HepG2 (cell line): ENCODE data around the gene RRAD. TPM values are rescaled to one million over a fixed set of nuclear protein-coding genes. Genes with fewer than 3 reads are reported as not detected.

Experiments
- ATAC-seq: fragments of 200-7000 bp; cut with Tn5 transposase; 3 replicates; pipeline ENCODE4 v1.9.1; 2020; ENCODE audit warnings: mild to moderate bottlenecking, moderate library complexity
- BruUV-seq: library from RNA; stranded (reverse); fragments of 400-500 nt; replicated peaks from 2 replicates; lab custom pipeline; 2021; lab: Mats Ljungman, UMichigan
- CTCF ChIA-PET: fragments of 300-600 bp; formaldehyde crosslinking; extraction: SDS; loops from one replicate; lab custom pipeline; 2021; ENCODE audit warnings: low total read pairs, inconsistent platforms, low intra/inter-chr PET ratio; lab: Yijun Ruan, JAX
- POLR2A ChIA-PET: fragments of 350-600 bp; sonication (Branson Sonifier 250); formaldehyde crosslinking; loops from one replicate; lab custom pipeline; 2020; ENCODE audit warnings: antibody characterized with exemption, inconsistent platforms; lab: Yijun Ruan, JAX
- DNase-seq: peaks from one replicate; pipeline ENCODE4 v3.0.0-alpha.2; 2015; ENCODE audit warnings: low spot score
- FAIRE-seq: peaks from 3 replicates; lab custom pipeline; 2011; peaks lifted over from hg19 to GRCh38; lab: Jason Lieb, UNC
- H2AFZ ChIP-seq: one replicate; pipeline ENCODE4 v1.6.1; 2011; ENCODE audit warnings: low read length, inconsistent platforms
- H3K27ac ChIP-seq: fragments of 300-600 bp; 3 replicates; pipeline ENCODE4 v1.8.0; 2011; ENCODE audit warnings: mixed run types, mild to moderate bottlenecking, mixed read lengths, low read length, inconsistent platforms; ENCODE audit not compliant: insufficient read depth; ENCODE audit errors: extremely low read length
- H3K27me3 ChIP-seq, 2 experiments: fragments of 200-600 bp in 1 of 2; 2 replicates in 1 of 2; 3 replicates in 1 of 2; pipeline versions ENCODE4 v1.6.0 to v1.8.0; 2011; ENCODE audit warnings: low read length in 2 of 2, mild to moderate bottlenecking in 2 of 2, moderate library complexity in 2 of 2, inconsistent platforms in 1 of 2; ENCODE audit not compliant: insufficient read depth in 2 of 2, control insufficient read depth in 1 of 2
- H3K36me3 ChIP-seq, 2 experiments: fragments of 200-600 bp in 1 of 2; replicated peaks in 1 of 2; 2 replicates in 1 of 2; 3 replicates in 1 of 2; pipeline versions ENCODE4 v1.5.1 to v1.8.0; 2011; ENCODE audit warnings: low read length in 2 of 2, inconsistent platforms in 1 of 2; ENCODE audit not compliant: insufficient read depth in 2 of 2, control insufficient read depth in 1 of 2
- H3K4me1 ChIP-seq: 2 replicates; pipeline ENCODE4 v1.5.1; 2012; ENCODE audit warnings: low read length, inconsistent platforms; ENCODE audit not compliant: insufficient read depth
- H3K4me2 ChIP-seq: 2 replicates; pipeline ENCODE4 v1.6.0; 2011; ENCODE audit warnings: low read depth, low read length, inconsistent platforms
- H3K4me3 ChIP-seq, 3 experiments: fragments of 200-600 bp in 1 of 3; sonication (generic), shearing (Covaris generic) in 1 of 3; replicated peaks in 1 of 3; 2 replicates each; pipeline ENCODE4 v1.5.1; 2011 to 2016; ENCODE audit warnings: low read length in 3 of 3, inconsistent platforms in 2 of 3, low read depth in 2 of 3, mild to moderate bottlenecking in 2 of 3, control low read depth in 1 of 3, mixed read lengths in 1 of 3; ENCODE audit not compliant: insufficient read depth in 1 of 3
- H3K79me2 ChIP-seq: one replicate; pipeline ENCODE4 v1.6.1; 2011; ENCODE audit warnings: low read length, inconsistent platforms; ENCODE audit not compliant: insufficient read depth
- H3K9ac ChIP-seq: 2 replicates; pipeline ENCODE4 v1.6.0; 2011; ENCODE audit warnings: mild to moderate bottlenecking, low read depth, low read length, inconsistent platforms; ENCODE audit not compliant: insufficient read depth
- H3K9me3 ChIP-seq: 2 replicates; pipeline ENCODE4 v1.5.1; 2012; ENCODE audit warnings: mild to moderate bottlenecking, low read length
- H4K20me1 ChIP-seq: 2 replicates; pipeline ENCODE4 v1.6.0; 2011; ENCODE audit warnings: inconsistent platforms, mild to moderate bottlenecking, low read length, moderate library complexity; ENCODE audit not compliant: insufficient read depth
- ARID5B ChIP-seq: IDR thresholded peaks from 2 replicates; pipeline ENCODE4 v1.4.0; 2020; ENCODE audit warnings: mild to moderate bottlenecking, missing genetic modification reagents
- ATRX ChIP-seq: sonication (generic); formaldehyde crosslinking; IDR thresholded peaks from 2 replicates; pipeline ENCODE4 v1.4.0; 2020; ENCODE audit warnings: missing genetic modification reagents, borderline replicate concordance
- BORCS8-MEF2B ChIP-seq: sonication (generic); formaldehyde crosslinking; IDR thresholded peaks from 2 replicates; pipeline ENCODE4 v1.8.0; 2022; ENCODE audit warnings: mild to moderate bottlenecking, missing genetic modification reagents
- ELF3 ChIP-seq: IDR thresholded peaks from 2 replicates; pipeline ENCODE4 v1.6.1; 2016; ENCODE audit warnings: missing genetic modification reagents, missing compliant biosample characterization
- EZH2 ChIP-seq: conservative IDR thresholded peaks from 2 replicates; pipeline ENCODE4 v1.6.1; 2012; ENCODE audit warnings: mild to moderate bottlenecking, low read depth, low read length, moderate library complexity
- HNRNPK ChIP-seq: fragments of 200-400 bp; formaldehyde crosslinking; IDR thresholded peaks from 2 replicates; pipeline ENCODE4 v1.6.1; 2018; ENCODE audit warnings: low read length, low read depth, moderate library complexity, mild to moderate bottlenecking; ENCODE audit not compliant: poor library complexity, severe bottlenecking
- NCOA2 ChIP-seq: sonication (generic); formaldehyde crosslinking; IDR thresholded peaks from 2 replicates; pipeline ENCODE4 v1.8.0; 2022; ENCODE audit warnings: inconsistent platforms
- NR2C2 ChIP-seq: sonication (generic); formaldehyde crosslinking; IDR thresholded peaks from 2 replicates; pipeline ENCODE4 v1.4.0; 2020; ENCODE audit warnings: missing genetic modification reagents, mild to moderate bottlenecking, moderate library complexity, borderline replicate concordance
- POGZ ChIP-seq: sonication (generic); formaldehyde crosslinking; IDR thresholded peaks from 2 replicates; pipeline ENCODE4 v1.4.0; 2020; ENCODE audit warnings: mild to moderate bottlenecking, missing genetic modification reagents
- POLR2A ChIP-seq, 2 experiments: IDR thresholded peaks; 2 replicates each; pipeline ENCODE4 v1.6.1; 2011; ENCODE audit warnings: low read depth in 2 of 2, low read length in 2 of 2, mild to moderate bottlenecking in 1 of 2, moderate library complexity in 1 of 2; ENCODE audit not compliant: insufficient read depth in 1 of 2
- RFXANK ChIP-seq: IDR thresholded peaks from 2 replicates; pipeline ENCODE4 v1.6.1; 2016
- ZFP36L2 ChIP-seq: sonication (generic); formaldehyde crosslinking; IDR thresholded peaks from 2 replicates; pipeline ENCODE4 v1.4.0; 2020; ENCODE audit warnings: missing genetic modification reagents
- ZNF224 ChIP-seq: sonication (generic); formaldehyde crosslinking; IDR thresholded peaks from 2 replicates; pipeline ENCODE4 v1.5.0; 2020; ENCODE audit warnings: mild to moderate bottlenecking, missing genetic modification reagents
- ZNF235 ChIP-seq: sonication (generic); formaldehyde crosslinking; IDR thresholded peaks from 2 replicates; pipeline ENCODE4 v1.8.1; 2023; ENCODE audit warnings: mild to moderate bottlenecking, missing genetic modification reagents, borderline replicate concordance
- ZNF333 ChIP-seq: sonication (generic); formaldehyde crosslinking; IDR thresholded peaks from 2 replicates; pipeline ENCODE4 v1.4.0; 2020; ENCODE audit warnings: mild to moderate bottlenecking, missing genetic modification reagents, borderline replicate concordance
- ZNF550 ChIP-seq: sonication (generic); formaldehyde crosslinking; IDR thresholded peaks from 2 replicates; pipeline ENCODE4 v1.4.0; 2020; ENCODE audit warnings: mild to moderate bottlenecking, missing genetic modification reagents, borderline replicate concordance
- ZNF564 ChIP-seq: sonication (generic); formaldehyde crosslinking; IDR thresholded peaks from 2 replicates; pipeline ENCODE4 v1.8.1; 2023; ENCODE audit warnings: mild to moderate bottlenecking, missing genetic modification reagents
- ZNF644 ChIP-seq: IDR thresholded peaks from 2 replicates; pipeline ENCODE4 v1.6.1; 2016; ENCODE audit warnings: low read depth
- ZNF784 ChIP-seq: sonication (generic); formaldehyde crosslinking; IDR thresholded peaks from 2 replicates; pipeline ENCODE4 v1.5.1; 2020; ENCODE audit warnings: missing genetic modification reagents, mild to moderate bottlenecking, borderline replicate concordance
- WGBS: methylation state at CpG from one replicate; pipeline ENCODE4 v1.1.6; 2017; ENCODE audit warnings: low lambda C conversion rate; 5-methylcytosine and 5-hydroxymethylcytosine counted together
- in situ Hi-C: cut with HindIII; loops from 2 replicates; pipeline ENCODE4 v1.10.0; 2017; ENCODE audit warnings: low pct_unique_long_range_greater_than_20kb; ENCODE audit not compliant: extremely low pct_ligation_motif_present
- intact Hi-C: fragments of 100-400 bp; cut with micrococcal nuclease; formaldehyde crosslinking; loops from one replicate; pipeline ENCODE4 v1.10.0; 2022; ENCODE audit not compliant: unreplicated experiment
- polyA plus RNA-seq, 8 experiments: library from polyadenylated mRNA; depleted of rRNA in 3 of 8; stranded (reverse) in 7 of 8; unstranded in 1 of 8; fragments of >200 nt; fragmentation: Illumina TruSeq in 4 of 8; extraction: Trizol in 4 of 8; gene quantifications; 2 replicates each; pipeline versions ENCODE4 v1.2.1 to v1.2.3, GENCODE V29; 2011 to 2016; ENCODE audit warnings: low read depth in 4 of 8, missing spikeins in 1 of 8, mixed read lengths in 1 of 8; ENCODE audit not compliant: insufficient read depth in 1 of 8
- total RNA-seq, 5 experiments: library from RNA; depleted of rRNA; stranded (reverse); fragments of >200 nt; fragmentation: Illumina TruSeq; extraction: Trizol; gene quantifications; 2 replicates each; pipeline ENCODE4 v1.2.3, GENCODE V29; 2016; ENCODE audit warnings: low read depth in 1 of 5

The RRAD gene
- total and polyA plus RNA-seq, 2 of the 13 experiments (the other 11 are each of a cell fraction or from before 2014, with no cell fraction given) = 0.80 to 1.1 TPM

GRCh38 chr16:66968847-66969246 is 43.5 kb upstream of the RRAD start:
- Histone ChIP-seq H3K4me3 (no peak overlapping the region), H3K79me2 (no peaks in the 10 kb centered on the region), H3K27me3 (peaks cover 0 to 4% of the 10 kb centered on the region in 2 experiments; a peak in 1 of 5 replicates), H3K4me1 (peaks cover 8% of the 10 kb centered on the region; the same call in 1 of the 2 replicates), H2AFZ (no peak overlapping the region), H3K9me3 (no peaks in the 10 kb centered on the region), H4K20me1 (no peaks in the 10 kb centered on the region), H3K9ac (no peak overlapping the region), H3K4me2 (no peak overlapping the region), H3K27ac (no peak overlapping the region), H3K36me3 (no peaks in the 10 kb centered on the region)
- CTCF ChIA-PET = no interaction called here
- in situ Hi-C loops (no loop called here), intact Hi-C loops (no loop called here)
- 89% methylated on average over 5 of the region's 5 CpGs for WGBS
- POLR2A ChIA-PET = no interaction called here
- no peak for FAIRE-seq
- TF ChIP-seq NCOA2 (CRISPR knock-in tag) (no peak), ZNF564 (CRISPR knock-in tag) (no peak), ZNF235 (CRISPR knock-in tag) (no peak), ZNF784 (CRISPR knock-in tag) (no peak), ELF3 (CRISPR knock-in tag) (no peak), ZNF224 (CRISPR knock-in tag) (no peak), POLR2A (IDR thresholded peaks at IDR 0.05; ENCODE audit: insufficient read depth in 1 of 2, low read depth in 2 of 2, low read length in 2 of 2) (no peak), ZNF644 (CRISPR knock-in tag) (no peak), ARID5B (CRISPR knock-in tag) (no peak), ZFP36L2 (CRISPR knock-in tag) (no peak), RFXANK (no peak), ATRX (CRISPR knock-in tag) (no peak), NR2C2 (no peak), EZH2 (no peak), POGZ (CRISPR knock-in tag) (no peak), ZNF333 (CRISPR knock-in tag) (no peak), HNRNPK (no peak), ZNF550 (CRISPR knock-in tag) (no peak), BORCS8-MEF2B (CRISPR knock-in tag) (no peak)
- no peak for DNase-seq
- ATAC-seq = no peak
- BruUV-seq = no TSS peak
